SU-DHL-6 (cell line): ENCODE measurements around the gene BPIFB3.

ENCODE experiments used
- EZH2phosphoT487 ChIP-seq: fragments of 200-600 bp; sonication (generic), shearing (Covaris generic); conservative IDR thresholded peaks from 2 replicates; pipeline ENCODE4 v1.6.1; 2018; ENCODE audit warnings: mild to moderate bottlenecking, antibody characterized with exemption, low read length, moderate library complexity, mixed read lengths
- TF ChIP-seq, protein P1 (sequence below): fragments of 200-600 bp; sonication (generic); IDR thresholded peaks from one replicate; pipeline ENCODE4 v1.5.1; 2017; ENCODE audit warnings: antibody characterized with exemption, mild to moderate bottlenecking, low read length, moderate library complexity; ENCODE audit not compliant: insufficient read depth, poor library complexity, severe bottlenecking

DNA sequence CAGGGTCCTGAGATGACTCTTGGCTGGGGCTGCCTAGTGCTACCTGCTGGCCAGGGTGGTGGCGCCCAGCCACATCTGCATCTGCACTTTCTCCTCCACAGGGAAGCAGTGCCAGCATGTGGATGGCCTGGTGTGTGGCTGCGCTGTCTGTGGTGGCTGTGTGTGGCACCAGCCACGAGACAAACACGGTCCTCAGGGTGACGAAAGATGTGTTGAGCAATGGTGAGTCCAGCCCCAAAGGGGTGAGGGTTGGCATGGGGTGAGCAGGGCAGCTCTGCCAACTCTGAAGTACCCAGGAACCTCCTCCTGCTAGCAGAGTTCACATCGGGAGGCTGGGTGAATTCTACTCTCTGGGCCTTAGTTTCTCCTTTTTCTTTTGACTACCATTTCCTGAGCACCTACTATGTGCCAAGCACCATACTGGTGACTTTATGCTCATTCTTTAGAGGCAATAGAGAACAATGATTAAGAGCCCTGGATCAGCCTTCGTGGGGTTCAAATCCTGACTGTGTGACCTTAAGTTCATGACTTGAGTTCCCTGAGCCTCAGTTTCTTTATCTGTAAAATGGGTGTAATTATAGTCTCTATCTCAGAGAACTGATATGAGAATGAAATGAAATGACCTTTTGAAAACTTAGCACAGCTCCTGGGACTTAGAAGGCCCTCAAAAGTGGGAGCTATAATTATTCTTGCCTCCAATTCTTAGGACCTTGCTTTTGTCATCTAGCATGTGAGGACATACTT is 27.9 kb downstream of the BPIFB3 start:
- TF ChIP-seq, protein P1, sequence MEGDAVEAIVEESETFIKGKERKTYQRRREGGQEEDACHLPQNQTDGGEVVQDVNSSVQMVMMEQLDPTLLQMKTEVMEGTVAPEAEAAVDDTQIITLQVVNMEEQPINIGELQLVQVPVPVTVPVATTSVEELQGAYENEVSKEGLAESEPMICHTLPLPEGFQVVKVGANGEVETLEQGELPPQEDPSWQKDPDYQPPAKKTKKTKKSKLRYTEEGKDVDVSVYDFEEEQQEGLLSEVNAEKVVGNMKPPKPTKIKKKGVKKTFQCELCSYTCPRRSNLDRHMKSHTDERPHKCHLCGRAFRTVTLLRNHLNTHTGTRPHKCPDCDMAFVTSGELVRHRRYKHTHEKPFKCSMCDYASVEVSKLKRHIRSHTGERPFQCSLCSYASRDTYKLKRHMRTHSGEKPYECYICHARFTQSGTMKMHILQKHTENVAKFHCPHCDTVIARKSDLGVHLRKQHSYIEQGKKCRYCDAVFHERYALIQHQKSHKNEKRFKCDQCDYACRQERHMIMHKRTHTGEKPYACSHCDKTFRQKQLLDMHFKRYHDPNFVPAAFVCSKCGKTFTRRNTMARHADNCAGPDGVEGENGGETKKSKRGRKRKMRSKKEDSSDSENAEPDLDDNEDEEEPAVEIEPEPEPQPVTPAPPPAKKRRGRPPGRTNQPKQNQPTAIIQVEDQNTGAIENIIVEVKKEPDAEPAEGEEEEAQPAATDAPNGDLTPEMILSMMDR, result no peak
- TF ChIP-seq EZH2phosphoT487, result no peak
